UCSD-AML1 (cell line): ENCODE measurements around the gene SULF2.

Experiments
- DNase-seq: peaks from one replicate; lab custom pipeline; 2025; ENCODE audit not compliant: unreplicated experiment; lab: John Stamatoyannopoulos, UW

SULF2 gene

GRCh38 chr20:47713163-47713562 lies 72.1 kb downstream of the SULF2 start:
- DNase-seq: no peak

GRCh38 chr20:47711046-47711752 lies 74.1 kb downstream of the SULF2 start:
- no peak for DNase-seq

GRCh38 chr20:47710665-47711045 lies 74.6 kb downstream of the SULF2 start:
- DNase-seq: peak; percentile 55

GRCh38 chr20:47708953-47709833 lies 76.1 kb downstream of the SULF2 start:
- no peak for DNase-seq

GRCh38 chr20:47708140-47708807 lies 77.0 kb downstream of the SULF2 start:
- DNase-seq: no peak

GRCh38 chr20:47706345-47706744 lies 78.9 kb downstream of the SULF2 start:
- no peak for DNase-seq

- DNase-seq: no peak
These were observed 79.8 kb downstream of the SULF2 start for GRCh38 chr20:47705497-47705856.

GRCh38 chr20:47704746-47705496 lies 80.4 kb downstream of the SULF2 start:
- no peak for DNase-seq

GRCh38 chr20:47703748-47704147 lies 81.5 kb downstream of the SULF2 start:
- no peak for DNase-seq

- no peak for DNase-seq
These were observed 83.7 kb downstream of the SULF2 start for GRCh38 chr20:47701612-47702011.

- no peak for DNase-seq
These were observed 85.0 kb downstream of the SULF2 start for GRCh38 chr20:47700327-47700726.

GRCh38 chr20:47699818-47700217 lies 85.5 kb downstream of the SULF2 start:
- DNase-seq: no peak

- DNase-seq: no peak
These were observed 87.1 kb downstream of the SULF2 start for GRCh38 chr20:47698142-47698541.

GRCh38 chr20:47696856-47697255 lies 88.4 kb downstream of the SULF2 start:
- no peak for DNase-seq

- no peak for DNase-seq
These were observed 91.1 kb downstream of the SULF2 start for GRCh38 chr20:47694021-47694818.

- DNase-seq: no peak
These were observed 93.7 kb downstream of the SULF2 start for GRCh38 chr20:47691625-47692024.

- no peak for DNase-seq
These were observed 95.5 kb downstream of the SULF2 start for GRCh38 chr20:47689731-47690130.

- DNase-seq: no peak
These were observed 96.6 kb downstream of the SULF2 start for GRCh38 chr20:47688385-47689381.
